NCI-H69 (cell line): ENCODE data around the gene TESK2.

Experiments
- DNase-seq: peaks from one replicate; lab custom pipeline; 2025; lab: John Stamatoyannopoulos, UW

TESK2 gene

DNA sequence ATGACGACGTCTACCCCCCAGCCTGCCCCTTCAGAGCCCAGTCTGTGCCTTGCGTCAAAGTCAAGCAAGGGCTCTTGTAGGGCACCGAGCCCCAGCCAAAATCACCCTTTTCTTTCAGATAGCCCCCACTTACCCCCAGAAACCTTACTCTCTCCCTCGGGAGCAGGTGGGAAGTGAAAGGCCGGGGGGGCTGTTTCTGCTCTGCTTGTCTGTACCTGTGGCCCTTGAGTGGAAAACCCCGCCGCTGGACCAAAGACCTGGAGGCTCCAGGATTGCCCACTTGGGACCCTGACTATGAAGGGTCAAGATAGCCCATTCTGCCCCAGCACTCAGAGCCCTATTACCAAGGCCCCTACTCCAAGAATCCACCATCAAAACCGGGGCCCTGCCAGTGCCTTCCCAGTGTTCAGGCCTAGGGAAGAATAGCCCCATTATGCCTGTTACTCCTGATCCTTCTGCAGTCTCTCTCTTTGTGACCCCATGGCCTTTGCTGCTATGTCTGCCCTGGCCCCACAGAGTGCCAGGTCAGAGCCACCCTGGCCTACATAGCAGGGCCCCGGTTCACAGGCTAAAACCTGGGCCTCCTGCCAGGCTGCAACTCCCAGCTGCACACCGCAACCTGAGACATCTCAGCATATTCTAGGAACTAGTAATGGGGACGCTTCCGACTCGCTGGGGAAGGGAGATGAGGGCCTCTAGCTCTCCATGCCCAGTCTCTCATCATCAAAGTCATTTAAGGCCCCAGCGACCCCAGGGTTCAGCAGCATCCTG lies 186.5 kb downstream of the TESK2 start:
- peak; percentile 3 for DNase-seq

DNA sequence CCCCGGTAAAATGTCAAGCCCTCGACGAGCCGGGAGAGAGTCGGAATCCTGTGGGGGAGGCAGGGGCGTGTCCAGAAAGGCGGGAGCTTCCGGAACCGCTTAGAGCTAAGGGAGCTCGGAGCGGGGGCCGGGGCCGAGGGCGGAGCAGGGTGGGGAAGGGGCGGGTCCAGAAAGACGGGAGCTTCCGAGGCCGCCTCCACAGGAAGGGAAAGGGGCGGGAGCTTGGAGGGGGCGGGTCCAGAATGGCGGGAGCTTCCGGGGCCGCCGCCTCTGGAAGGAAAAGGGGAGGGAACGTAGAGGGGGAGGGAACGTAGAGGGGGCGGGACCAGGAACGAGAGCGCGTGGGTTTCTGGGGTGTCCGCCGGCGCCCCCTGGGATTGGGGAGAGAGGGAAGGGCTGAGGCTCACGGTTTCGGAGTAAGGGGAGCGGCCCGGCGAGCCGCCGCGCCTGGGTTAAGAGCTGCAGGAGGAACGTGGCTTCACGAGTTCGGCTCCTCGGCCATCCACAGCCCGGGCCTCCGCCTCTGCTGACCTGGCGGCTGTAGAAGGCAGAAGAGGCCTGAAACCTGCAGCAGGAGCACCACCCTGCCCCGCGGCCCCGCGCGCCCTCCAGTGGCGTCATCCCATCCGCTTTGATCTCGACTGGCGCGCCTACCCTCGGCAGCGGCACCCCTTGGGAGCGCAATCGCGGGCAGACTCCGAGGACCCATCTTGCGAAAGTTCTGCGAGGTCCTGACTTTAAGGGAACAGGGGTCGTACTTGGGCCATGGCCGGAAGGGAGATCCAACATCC lies 187.2 kb downstream of the TESK2 start:
- DNase-seq = peak; percentile 96

DNA sequence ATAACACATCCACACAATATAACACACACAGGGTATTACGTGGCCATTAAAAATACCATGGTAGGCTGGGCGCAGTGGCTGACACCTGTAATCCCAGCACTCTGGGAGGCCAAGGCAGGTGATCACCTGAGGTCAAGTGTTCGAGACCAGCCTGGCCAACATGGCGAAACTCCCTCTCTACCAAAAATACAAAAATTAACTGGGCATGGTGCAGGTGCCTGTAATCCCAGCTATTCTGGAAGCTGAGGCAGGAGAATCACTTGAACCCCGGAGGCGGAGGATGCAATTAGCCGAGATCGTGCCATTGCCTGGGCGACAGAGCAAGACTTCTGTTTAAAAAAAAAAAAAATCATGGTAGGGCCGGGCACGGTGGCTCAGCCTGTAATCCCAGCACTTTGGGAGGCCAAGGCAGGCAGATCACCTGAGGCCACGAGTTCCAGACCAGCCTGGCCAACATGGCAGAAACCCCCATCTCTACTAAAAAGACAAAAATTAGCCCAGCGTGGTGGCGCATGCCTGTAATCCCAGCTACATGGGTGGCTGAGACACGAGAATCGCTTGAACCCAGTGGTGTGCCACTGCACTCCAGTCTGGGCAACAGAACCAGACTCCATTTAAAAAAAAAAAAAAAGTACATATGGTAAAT lies 188.3 kb downstream of the TESK2 start:
- DNase-seq = peak; percentile 20

DNA sequence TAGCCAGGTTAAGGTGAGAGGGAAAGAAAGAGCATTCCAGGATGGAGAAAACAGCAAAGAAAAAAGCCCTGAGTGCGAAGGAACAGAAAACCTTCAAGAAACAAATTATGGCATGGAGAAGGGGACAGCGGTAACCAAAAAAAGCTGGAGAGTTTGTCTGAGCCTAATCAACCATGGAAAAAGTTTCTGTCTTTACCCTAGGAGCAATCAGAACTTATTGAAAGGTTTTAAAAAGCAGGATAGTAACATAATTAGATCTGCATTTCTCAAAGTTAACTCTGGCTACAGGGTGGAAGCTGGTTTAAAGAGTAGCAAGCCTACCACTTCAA lies 190.3 kb downstream of the TESK2 start:
- no peak for DNase-seq

DNA sequence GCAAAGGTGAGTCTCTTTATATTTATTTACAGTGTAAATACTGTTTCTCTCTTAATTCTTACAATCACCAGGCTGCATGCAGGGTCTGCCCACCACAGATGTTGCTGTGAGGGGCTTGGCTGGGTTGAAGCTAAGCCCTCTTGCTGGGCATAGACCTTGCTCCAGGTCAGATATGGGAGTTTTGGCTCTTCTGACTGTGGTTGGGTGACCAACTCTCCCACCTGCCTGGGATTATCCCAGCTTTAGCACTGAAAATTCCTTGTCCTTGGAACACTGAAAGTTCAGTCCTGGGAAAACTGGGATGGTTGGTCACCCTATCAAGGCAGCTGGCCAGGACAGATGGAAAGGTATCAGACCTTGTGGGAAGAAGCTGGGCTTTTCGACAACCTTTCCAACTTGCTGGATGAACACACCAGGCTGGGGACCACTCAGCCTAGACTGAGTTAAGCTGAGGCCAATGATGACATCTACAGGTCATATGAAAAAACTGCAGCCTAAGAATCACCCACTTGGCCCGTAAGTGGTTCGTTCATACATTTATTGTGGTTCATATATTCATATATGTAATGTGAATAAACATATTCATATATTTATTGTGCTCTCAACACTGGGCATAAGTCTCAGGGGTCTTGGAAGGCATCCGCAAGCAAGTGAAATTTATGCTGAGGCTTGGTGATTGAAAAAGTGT lies 190.8 kb downstream of the TESK2 start:
- DNase-seq = peak; percentile 74

DNA sequence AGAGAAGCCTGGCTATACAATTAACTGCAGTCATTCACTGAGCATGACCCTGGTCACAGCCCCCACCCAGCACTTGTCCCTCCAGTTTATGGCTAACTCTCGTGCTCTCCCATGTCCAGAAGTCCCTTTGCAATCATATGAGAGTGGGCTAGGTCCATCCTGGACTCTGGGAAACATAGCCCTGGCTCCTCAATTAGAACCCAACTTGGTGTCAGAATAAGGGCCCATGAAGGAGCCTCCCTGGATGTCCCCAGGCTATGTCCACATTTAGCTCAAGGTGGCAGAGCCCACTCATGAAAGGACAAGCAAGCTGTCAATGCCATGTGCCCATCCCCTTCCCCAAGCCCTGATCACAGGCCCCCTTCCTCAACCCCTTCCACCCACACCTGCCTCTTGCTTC lies 191.7 kb downstream of the TESK2 start:
- no peak for DNase-seq

DNA sequence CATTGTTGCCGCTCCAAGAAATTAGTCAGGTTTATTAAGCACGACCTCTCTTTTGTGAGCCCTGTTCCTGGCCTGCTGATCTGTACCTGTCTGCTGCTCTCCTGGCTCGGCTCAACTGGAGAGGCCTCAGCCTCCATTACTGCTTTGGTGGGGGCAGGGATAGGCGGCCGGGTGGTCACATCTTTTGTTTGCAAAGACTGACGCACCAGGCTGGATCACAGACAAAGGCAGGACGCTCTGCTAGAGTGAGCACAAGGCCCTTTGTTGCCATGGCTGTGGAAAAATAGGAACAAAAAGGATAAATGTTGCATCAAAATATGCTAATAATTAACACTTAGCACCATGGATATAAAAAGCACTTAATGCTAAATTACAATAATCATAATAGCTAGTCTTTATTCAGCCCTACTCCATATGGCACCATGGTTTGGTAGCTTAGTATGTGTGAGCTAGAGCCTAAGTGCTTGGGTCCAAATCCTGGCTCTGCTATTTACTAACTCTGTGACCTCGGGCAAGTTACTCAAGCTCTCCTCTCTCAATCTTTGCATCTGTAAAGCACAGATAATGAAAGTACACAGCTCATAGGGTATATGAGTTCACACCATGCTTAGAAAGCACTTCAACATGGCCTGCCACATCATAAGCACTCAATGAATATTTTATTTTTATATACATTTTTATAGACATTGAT lies 193.2 kb downstream of the TESK2 start:
- no peak for DNase-seq
